Measurements from ENCODE around the gene EIF4H. TPM values are rescaled to one million over a fixed set of nuclear protein-coding genes. Genes with fewer than 3 reads are reported as not detected.

Gene EIF4H
- total RNA-seq, 1 donor from 2014 or later: 274 TPM

DNA sequence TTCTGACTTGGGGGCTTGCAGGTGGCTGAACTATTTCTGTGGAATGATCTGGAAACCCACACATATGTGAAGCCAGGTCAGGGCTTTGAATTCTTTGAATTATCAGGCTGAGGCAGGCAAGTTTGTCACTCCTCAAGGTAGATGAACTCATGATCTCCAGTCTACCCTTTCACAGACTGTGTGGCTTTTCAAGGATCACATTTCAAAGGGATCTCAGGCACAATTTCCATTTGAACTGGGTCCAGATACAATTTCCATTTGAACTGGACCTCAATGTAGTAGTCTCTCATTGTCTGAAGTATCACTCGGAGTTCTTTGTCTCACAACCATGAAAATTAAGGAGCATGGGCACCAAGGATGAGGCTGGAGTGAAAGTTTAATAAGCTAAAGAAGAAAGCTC lies 25.7 kb upstream of the EIF4H start:
- no peak overlapping the region for H3K27ac Mint-ChIP-seq (ENCODE audit: unreplicated experiment)
- H3K4me1 Mint-ChIP-seq (ENCODE audit: unreplicated experiment): no peaks in the 10 kb centered on the region
- no peak overlapping the region for H3K4me3 Mint-ChIP-seq (ENCODE audit: unreplicated experiment)
- peaks cover 9% of the 10 kb centered on the region for H3K36me3 Mint-ChIP-seq (ENCODE audit: low read depth, unreplicated experiment)
- DNase-seq (ENCODE audit: low spot score): no peak
- peaks cover 2% of the 10 kb centered on the region for H3K27me3 Mint-ChIP-seq (ENCODE audit: unreplicated experiment)
- TF ChIP-seq, protein P1, sequence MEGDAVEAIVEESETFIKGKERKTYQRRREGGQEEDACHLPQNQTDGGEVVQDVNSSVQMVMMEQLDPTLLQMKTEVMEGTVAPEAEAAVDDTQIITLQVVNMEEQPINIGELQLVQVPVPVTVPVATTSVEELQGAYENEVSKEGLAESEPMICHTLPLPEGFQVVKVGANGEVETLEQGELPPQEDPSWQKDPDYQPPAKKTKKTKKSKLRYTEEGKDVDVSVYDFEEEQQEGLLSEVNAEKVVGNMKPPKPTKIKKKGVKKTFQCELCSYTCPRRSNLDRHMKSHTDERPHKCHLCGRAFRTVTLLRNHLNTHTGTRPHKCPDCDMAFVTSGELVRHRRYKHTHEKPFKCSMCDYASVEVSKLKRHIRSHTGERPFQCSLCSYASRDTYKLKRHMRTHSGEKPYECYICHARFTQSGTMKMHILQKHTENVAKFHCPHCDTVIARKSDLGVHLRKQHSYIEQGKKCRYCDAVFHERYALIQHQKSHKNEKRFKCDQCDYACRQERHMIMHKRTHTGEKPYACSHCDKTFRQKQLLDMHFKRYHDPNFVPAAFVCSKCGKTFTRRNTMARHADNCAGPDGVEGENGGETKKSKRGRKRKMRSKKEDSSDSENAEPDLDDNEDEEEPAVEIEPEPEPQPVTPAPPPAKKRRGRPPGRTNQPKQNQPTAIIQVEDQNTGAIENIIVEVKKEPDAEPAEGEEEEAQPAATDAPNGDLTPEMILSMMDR (IDR thresholded peaks at IDR 0.05; ENCODE audit: unreplicated experiment): no peak
- no peaks in the 10 kb centered on the region for H3K9me3 Mint-ChIP-seq (ENCODE audit: unreplicated experiment)

DNA sequence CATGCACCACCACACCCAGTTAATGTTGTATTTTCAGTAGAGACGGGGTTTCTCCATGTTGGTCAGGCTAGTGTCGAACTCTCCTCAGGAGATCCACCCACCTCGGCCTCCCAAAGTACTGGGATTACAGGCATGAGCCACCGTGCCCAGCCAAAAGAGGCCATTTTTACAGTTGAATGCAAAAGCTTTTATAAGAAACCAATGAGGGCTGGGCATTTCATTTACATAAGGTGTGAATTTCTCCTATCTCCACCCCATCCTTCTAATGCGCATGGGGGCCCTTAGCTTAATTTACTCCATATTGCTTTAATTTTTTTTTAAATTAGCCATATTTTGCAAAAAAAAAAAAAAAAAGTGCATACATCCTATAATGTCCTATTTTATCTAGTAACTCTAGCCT lies 25.1 kb upstream of the EIF4H start:
- H3K36me3 Mint-ChIP-seq (ENCODE audit: low read depth, unreplicated experiment): peaks cover 9% of the 10 kb centered on the region
- TF ChIP-seq, protein P1 (IDR thresholded peaks at IDR 0.05; ENCODE audit: unreplicated experiment): no peak
- no peak overlapping the region for H3K4me3 Mint-ChIP-seq (ENCODE audit: unreplicated experiment)
- no peak for DNase-seq (ENCODE audit: low spot score)
- no peaks in the 10 kb centered on the region for H3K9me3 Mint-ChIP-seq (ENCODE audit: unreplicated experiment)
- no peaks in the 10 kb centered on the region for H3K4me1 Mint-ChIP-seq (ENCODE audit: unreplicated experiment)
- H3K27me3 Mint-ChIP-seq (ENCODE audit: unreplicated experiment): peaks cover 2% of the 10 kb centered on the region
- no peak overlapping the region for H3K27ac Mint-ChIP-seq (ENCODE audit: unreplicated experiment)

DNA sequence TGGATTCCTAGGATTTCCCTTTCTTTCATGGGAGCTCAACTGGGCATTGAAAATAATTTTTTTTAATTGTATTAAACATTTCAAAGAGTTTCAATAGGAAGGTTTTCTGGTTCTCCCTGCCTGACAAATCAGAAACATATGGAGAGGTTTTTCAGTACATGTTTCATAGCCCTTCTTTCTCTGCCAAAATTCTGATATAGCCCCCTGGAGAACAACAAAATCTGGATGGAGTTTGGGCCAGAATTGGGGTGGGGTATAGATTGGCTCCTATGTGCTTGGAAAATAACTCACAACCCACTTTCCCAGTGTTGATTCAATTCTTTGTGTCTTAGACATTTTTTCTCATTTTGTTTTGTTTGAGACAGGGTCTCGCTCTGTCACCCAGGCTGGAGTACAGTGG lies 24.6 kb upstream of the EIF4H start:
- DNase-seq (ENCODE audit: low spot score): no peak
- Mint-ChIP-seq H3K4me3 (ENCODE audit: unreplicated experiment) (no peak overlapping the region), H3K27ac (ENCODE audit: unreplicated experiment) (no peak overlapping the region), H3K36me3 (ENCODE audit: low read depth, unreplicated experiment) (peaks cover 9% of the 10 kb centered on the region), H3K27me3 (ENCODE audit: unreplicated experiment) (peaks cover 2% of the 10 kb centered on the region), H3K9me3 (ENCODE audit: unreplicated experiment) (no peaks in the 10 kb centered on the region), H3K4me1 (ENCODE audit: unreplicated experiment) (no peaks in the 10 kb centered on the region)
- TF ChIP-seq, protein P1 (IDR thresholded peaks at IDR 0.05; ENCODE audit: unreplicated experiment): no peak

DNA sequence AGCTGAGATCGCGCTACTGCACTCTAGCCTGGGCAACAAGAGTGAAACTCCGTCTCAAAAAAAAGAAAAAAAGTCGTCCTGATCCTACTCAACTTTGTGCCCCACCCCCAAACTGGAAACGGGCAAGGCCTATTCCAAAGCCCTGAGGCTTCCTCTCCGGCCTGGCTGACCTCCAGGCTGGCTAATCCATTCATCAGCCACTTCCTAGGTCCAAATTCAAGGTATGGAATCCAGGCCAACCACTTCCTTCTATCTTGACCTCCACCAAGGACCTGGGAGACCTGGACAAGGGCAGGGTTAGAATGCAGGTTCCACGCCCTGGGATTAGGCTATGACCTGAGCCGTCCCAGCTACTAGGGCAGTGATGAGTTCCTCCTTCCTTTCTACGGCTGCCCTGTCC lies 20.4 kb upstream of the EIF4H start:
- TF ChIP-seq, protein P1 (IDR thresholded peaks at IDR 0.05; ENCODE audit: unreplicated experiment): no peak
- Mint-ChIP-seq H3K4me3 (ENCODE audit: unreplicated experiment) (no peak overlapping the region), H3K36me3 (ENCODE audit: low read depth, unreplicated experiment) (no peaks in the 10 kb centered on the region), H3K27me3 (ENCODE audit: unreplicated experiment) (no peaks in the 10 kb centered on the region), H3K9me3 (ENCODE audit: unreplicated experiment) (no peaks in the 10 kb centered on the region), H3K27ac (ENCODE audit: unreplicated experiment) (no peak overlapping the region), H3K4me1 (ENCODE audit: unreplicated experiment) (no peaks in the 10 kb centered on the region)
- no peak for DNase-seq (ENCODE audit: low spot score)

DNA sequence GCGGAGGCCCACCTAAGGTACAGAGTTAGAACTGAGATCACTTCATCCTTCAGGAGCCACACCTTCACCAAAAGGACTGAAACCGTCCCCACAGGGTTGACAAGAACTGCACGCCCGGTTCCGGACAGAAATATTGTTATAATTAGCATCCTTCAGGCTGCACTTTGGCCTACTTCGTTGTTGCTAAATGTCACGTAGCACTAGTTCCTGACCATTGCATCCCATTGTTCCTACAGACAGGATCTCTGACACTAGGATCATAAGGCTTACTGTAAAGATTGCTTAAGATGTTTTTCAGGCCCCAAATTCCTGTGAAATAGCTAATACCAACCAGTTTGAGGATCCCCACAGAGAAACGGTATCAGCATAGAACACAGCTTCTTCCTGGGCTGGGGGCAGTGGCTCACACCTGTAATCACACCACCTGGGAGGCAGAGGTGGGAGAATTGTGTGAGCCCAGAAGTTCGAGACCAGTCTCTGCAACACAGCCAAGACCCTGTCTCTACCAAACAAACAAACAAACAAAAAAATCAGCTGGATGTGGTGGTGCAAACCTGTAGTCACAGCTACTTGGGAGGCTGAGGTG lies 18.3 kb upstream of the EIF4H start:
- no peak overlapping the region for H3K4me3 Mint-ChIP-seq (ENCODE audit: unreplicated experiment)
- H3K4me1 Mint-ChIP-seq (ENCODE audit: unreplicated experiment): no peaks in the 10 kb centered on the region
- H3K27me3 Mint-ChIP-seq (ENCODE audit: unreplicated experiment): no peaks in the 10 kb centered on the region
- H3K36me3 Mint-ChIP-seq (ENCODE audit: low read depth, unreplicated experiment): no peaks in the 10 kb centered on the region
- no peaks in the 10 kb centered on the region for H3K9me3 Mint-ChIP-seq (ENCODE audit: unreplicated experiment)
- DNase-seq (ENCODE audit: low spot score): no peak
- H3K27ac Mint-ChIP-seq (ENCODE audit: unreplicated experiment): no peak overlapping the region
- TF ChIP-seq, protein P1 (IDR thresholded peaks at IDR 0.05; ENCODE audit: unreplicated experiment): no peak
